Panc1 (cell line): ENCODE measurements around the gene ELOF1. TPM values are rescaled to one million over a fixed set of nuclear protein-coding genes. Genes with fewer than 3 reads are reported as not detected.

Experiments used
- ATAC-seq: fragments of 200-7000 bp; cut with Tn5 transposase; 2 replicates; pipeline ENCODE4 v1.9.1; 2020; ENCODE audit warnings: mild to moderate bottlenecking, moderate library complexity
- BruUV-seq: library from RNA; stranded (reverse); fragments of 400-500 nt; replicated peaks from 2 replicates; lab custom pipeline; 2021; lab: Mats Ljungman, UMichigan
- CTCF ChIA-PET: fragments of 300-600 bp; sonication (Branson Sonifier 250); formaldehyde crosslinking; loops from one replicate; lab custom pipeline; 2022; ENCODE audit warnings: antibody characterized with exemption; lab: Charles Lee
- POLR2A ChIA-PET: fragments of 300-600 bp; sonication (Branson Sonifier 250); formaldehyde crosslinking; loops from one replicate; lab custom pipeline; 2022; ENCODE audit warnings: antibody characterized with exemption; lab: Charles Lee
- DNase-seq: peaks from one replicate; pipeline ENCODE4 v3.0.0-alpha.2; 2010; ENCODE audit warnings: low read depth, low spot score
- H3K27ac ChIP-seq: 2 replicates; pipeline ENCODE4 v1.5.1; 2011; ENCODE audit warnings: mild to moderate bottlenecking, low read length, inconsistent platforms
- H3K27me3 ChIP-seq: fragments of 200-500 bp; sonication (Bioruptor generic); 2 replicates; pipeline ENCODE4 v1.6.0; 2014; ENCODE audit warnings: low read length, inconsistent platforms; ENCODE audit not compliant: control insufficient read depth, insufficient read depth
- H3K36me3 ChIP-seq: fragments of 200-500 bp; sonication (Bioruptor generic); 2 replicates; pipeline ENCODE4 v1.5.1; 2014; ENCODE audit warnings: inconsistent platforms, mild to moderate bottlenecking, low read length, moderate library complexity; ENCODE audit not compliant: control insufficient read depth, insufficient read depth
- H3K4me1 ChIP-seq: 2 replicates; pipeline ENCODE4 v1.5.1; 2011; ENCODE audit warnings: inconsistent platforms, mild to moderate bottlenecking, low read length, moderate library complexity; ENCODE audit not compliant: control insufficient read depth, insufficient read depth
- H3K4me3 ChIP-seq, 2 experiments: 2 replicates each; pipeline ENCODE4 v1.5.1; 2011 to 2012; ENCODE audit warnings: low read depth in 2 of 2, low read length in 2 of 2, mild to moderate bottlenecking in 2 of 2, inconsistent platforms in 1 of 2, moderate library complexity in 1 of 2
- H3K9me3 ChIP-seq: fragments of 200-500 bp; sonication (Bioruptor generic); 2 replicates; pipeline ENCODE4 v1.5.1; 2014; ENCODE audit warnings: low read depth, mild to moderate bottlenecking, inconsistent platforms, low read length, moderate library complexity; ENCODE audit not compliant: control insufficient read depth, insufficient read depth
- POLR2AphosphoS5 ChIP-seq: IDR thresholded peaks from 2 replicates; pipeline ENCODE4 v1.6.1; 2012; ENCODE audit warnings: mild to moderate bottlenecking, low read depth, low read length, moderate library complexity
- SIN3A ChIP-seq: IDR thresholded peaks from 2 replicates; pipeline ENCODE4 v1.6.1; 2012; ENCODE audit warnings: low read depth, mild to moderate bottlenecking, low read length, moderate library complexity, borderline replicate concordance; ENCODE audit not compliant: insufficient read depth
- TCF7L2 ChIP-seq: IDR thresholded peaks from 2 replicates; pipeline ENCODE4 v1.6.1; 2011; ENCODE audit warnings: mild to moderate bottlenecking, low read depth, low read length, inconsistent platforms
- in situ Hi-C: cut with HindIII; loops from 2 replicates; pipeline ENCODE4 v1.10.0; 2016; ENCODE audit warnings: low sequenced_read_pairs, low pct_unique_long_range_greater_than_20kb
- intact Hi-C: fragments of 100-400 bp; cut with micrococcal nuclease; formaldehyde crosslinking; loops from one replicate; pipeline ENCODE4 v1.10.0; 2022; ENCODE audit not compliant: unreplicated experiment
- total RNA-seq: library from RNA; stranded (reverse); gene quantifications from one replicate; pipeline ENCODE4 v1.2.1, GENCODE V29; 2021; ENCODE audit not compliant: unreplicated experiment
- TF ChIP-seq, protein P1 (sequence below), 2 experiments: IDR thresholded peaks; 2 replicates each; pipeline ENCODE4 v1.6.1; 2011 to 2012; ENCODE audit warnings: low read depth in 2 of 2, control low read depth in 1 of 2, low read length in 1 of 2, mild to moderate bottlenecking in 1 of 2, moderate library complexity in 1 of 2; ENCODE audit not compliant: insufficient read depth in 1 of 2
- TF ChIP-seq, protein P2 (sequence below): fragments of 450-650 bp; IDR thresholded peaks from 2 replicates; pipeline ENCODE4 v1.5.1; 2017; ENCODE audit warnings: mild to moderate bottlenecking

ELOF1 gene
- total RNA-seq, 1 experiment from 2014 or later, result 62.2 TPM

DNA sequence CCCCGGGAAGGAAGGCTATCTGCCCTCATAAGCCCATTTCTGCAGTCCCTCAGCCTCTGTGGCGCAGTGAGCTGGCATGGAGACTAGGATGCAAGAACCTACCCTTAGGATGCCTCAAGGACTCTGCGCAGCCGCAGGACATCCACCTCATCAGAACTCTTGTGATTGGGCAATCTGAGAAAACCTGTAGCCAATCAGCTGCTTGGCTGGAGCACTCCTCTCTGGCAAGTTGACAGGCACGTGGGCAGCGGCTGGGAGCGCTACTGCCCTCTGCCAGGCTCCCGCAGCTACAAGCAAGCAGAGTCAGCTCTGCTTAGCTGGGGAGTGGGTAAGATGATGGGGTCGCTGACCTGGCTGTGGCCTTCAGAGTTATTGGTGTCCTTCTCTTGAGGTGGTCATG is 28.6 kb downstream of the ELOF1 start:
- intact Hi-C loops (no loop called here), in situ Hi-C loops (no loop called here)
- peak; percentile 28 for DNase-seq
- ChIA-PET POLR2A (no interaction called here), CTCF (interaction anchor here (0.6 kb wide), 1 partner anchor 12 kb away, joined by 3 read pairs; no protein-coding TSS in a partner anchor)
- H3K4me3 ChIP-seq, result no peak overlapping the region
- H3K4me1 ChIP-seq, result peaks cover 5% of the 10 kb centered on the region
- TF ChIP-seq TCF7L2 (no peak), POLR2AphosphoS5 (no peak), SIN3A (no peak)
- TF ChIP-seq, protein P1, sequence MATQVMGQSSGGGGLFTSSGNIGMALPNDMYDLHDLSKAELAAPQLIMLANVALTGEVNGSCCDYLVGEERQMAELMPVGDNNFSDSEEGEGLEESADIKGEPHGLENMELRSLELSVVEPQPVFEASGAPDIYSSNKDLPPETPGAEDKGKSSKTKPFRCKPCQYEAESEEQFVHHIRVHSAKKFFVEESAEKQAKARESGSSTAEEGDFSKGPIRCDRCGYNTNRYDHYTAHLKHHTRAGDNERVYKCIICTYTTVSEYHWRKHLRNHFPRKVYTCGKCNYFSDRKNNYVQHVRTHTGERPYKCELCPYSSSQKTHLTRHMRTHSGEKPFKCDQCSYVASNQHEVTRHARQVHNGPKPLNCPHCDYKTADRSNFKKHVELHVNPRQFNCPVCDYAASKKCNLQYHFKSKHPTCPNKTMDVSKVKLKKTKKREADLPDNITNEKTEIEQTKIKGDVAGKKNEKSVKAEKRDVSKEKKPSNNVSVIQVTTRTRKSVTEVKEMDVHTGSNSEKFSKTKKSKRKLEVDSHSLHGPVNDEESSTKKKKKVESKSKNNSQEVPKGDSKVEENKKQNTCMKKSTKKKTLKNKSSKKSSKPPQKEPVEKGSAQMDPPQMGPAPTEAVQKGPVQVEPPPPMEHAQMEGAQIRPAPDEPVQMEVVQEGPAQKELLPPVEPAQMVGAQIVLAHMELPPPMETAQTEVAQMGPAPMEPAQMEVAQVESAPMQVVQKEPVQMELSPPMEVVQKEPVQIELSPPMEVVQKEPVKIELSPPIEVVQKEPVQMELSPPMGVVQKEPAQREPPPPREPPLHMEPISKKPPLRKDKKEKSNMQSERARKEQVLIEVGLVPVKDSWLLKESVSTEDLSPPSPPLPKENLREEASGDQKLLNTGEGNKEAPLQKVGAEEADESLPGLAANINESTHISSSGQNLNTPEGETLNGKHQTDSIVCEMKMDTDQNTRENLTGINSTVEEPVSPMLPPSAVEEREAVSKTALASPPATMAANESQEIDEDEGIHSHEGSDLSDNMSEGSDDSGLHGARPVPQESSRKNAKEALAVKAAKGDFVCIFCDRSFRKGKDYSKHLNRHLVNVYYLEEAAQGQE (IDR thresholded peaks at IDR 0.05; ENCODE audit: insufficient read depth in 1 of 2, low read depth in 2 of 2, low read length in 1 of 2), result no peak
- TF ChIP-seq, protein P2, sequence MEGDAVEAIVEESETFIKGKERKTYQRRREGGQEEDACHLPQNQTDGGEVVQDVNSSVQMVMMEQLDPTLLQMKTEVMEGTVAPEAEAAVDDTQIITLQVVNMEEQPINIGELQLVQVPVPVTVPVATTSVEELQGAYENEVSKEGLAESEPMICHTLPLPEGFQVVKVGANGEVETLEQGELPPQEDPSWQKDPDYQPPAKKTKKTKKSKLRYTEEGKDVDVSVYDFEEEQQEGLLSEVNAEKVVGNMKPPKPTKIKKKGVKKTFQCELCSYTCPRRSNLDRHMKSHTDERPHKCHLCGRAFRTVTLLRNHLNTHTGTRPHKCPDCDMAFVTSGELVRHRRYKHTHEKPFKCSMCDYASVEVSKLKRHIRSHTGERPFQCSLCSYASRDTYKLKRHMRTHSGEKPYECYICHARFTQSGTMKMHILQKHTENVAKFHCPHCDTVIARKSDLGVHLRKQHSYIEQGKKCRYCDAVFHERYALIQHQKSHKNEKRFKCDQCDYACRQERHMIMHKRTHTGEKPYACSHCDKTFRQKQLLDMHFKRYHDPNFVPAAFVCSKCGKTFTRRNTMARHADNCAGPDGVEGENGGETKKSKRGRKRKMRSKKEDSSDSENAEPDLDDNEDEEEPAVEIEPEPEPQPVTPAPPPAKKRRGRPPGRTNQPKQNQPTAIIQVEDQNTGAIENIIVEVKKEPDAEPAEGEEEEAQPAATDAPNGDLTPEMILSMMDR, result no peak
- no peak overlapping the region for H3K27ac ChIP-seq
- no peaks in the 10 kb centered on the region; the same call in 1 of the 2 replicates for H3K36me3 ChIP-seq
- BruUV-seq, result no TSS peak
- peak; percentile 19; the same call in 1 of the 2 replicates for ATAC-seq
- H3K27me3 ChIP-seq, result no peaks in the 10 kb centered on the region
- H3K9me3 ChIP-seq, result no peaks in the 10 kb centered on the region

DNA sequence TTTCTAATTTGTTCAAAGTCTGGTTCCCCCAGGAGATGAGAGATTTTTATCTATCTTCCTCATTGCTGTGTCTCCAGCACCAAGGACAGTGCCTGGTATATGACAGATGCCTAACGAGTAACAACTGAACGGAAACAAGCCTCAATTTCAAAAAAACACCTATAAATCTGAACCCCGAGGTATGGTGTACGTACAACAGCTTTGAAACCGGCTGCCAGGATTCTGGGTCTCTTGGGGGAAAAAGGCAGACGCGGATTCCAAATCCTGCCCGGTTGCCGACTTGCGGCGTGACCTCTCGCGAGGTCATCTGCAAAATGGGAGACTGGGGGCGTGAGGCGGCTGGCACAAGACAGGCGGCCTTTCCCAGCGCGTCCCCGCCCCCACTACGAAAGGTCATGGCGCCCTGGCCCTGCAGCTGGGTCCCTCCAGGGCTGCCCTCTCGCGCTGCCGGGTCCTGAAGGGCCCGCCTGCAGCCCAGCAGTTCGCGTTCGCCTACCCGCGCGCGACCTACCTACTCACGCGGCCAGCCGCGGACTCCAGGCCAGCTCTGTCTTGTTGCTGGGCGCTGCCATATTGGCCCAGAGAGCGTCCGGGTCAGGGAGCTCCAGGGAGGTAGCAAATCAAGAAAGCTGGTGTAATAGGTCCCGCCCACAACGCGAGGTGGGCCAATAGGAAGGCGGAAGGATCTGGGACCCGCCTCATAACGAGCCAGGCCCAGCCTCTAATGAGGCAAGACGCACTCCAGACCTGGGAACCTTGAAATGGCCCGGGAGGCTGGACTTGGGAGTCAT is 30.3 kb downstream of the ELOF1 start, which contains the start of gene ECSIT:
ECSIT (minus strand) TSS at position 584 of the 791 bp plus-strand sequence. CDS start 9,964 bp downstream, outside the sequence.
- BruUV-seq, result TSS peak; percentile 92
- Histone ChIP-seq H3K4me3 (peak within 1 kb of the TSS; percentile 84 to 93), H3K27ac (peak within 1 kb of the TSS; percentile 88), H3K9me3 (no peaks in the 10 kb centered on the region), H3K36me3 (no peaks in the 10 kb centered on the region; the same call in 1 of the 2 replicates), H3K27me3 (no peaks in the 10 kb centered on the region), H3K4me1 (peaks cover 5% of the 10 kb centered on the region)
- intact Hi-C loops (no loop called here), in situ Hi-C loops (no loop called here)
- ChIA-PET POLR2A (interaction anchor here (0.8 kb wide), 1 partner anchor 151 kb away, joined by 5 read pairs; no protein-coding TSS in a partner anchor), CTCF (interaction anchor here (0.6 kb wide), 1 partner anchor 85 kb away, joined by 4 read pairs; no protein-coding TSS in a partner anchor)
- ATAC-seq (peak; percentile 97), DNase-seq (peak; percentile 91)
- TF ChIP-seq POLR2AphosphoS5 (no peak; the same call in 1 of the 2 replicates), TCF7L2 (0 out of 2 replicates have a peak, but pooled peaks have one; percentile 22), SIN3A (peak; percentile 89; the same call in 1 of the 2 replicates)
- TF ChIP-seq, protein P2, result no peak
- TF ChIP-seq, protein P1 (IDR thresholded peaks at IDR 0.05; ENCODE audit: insufficient read depth in 1 of 2, low read depth in 2 of 2, low read length in 1 of 2), result peak; percentile 90 to 97
